HEK293T (cell line): ENCODE results near the gene ZNF653.
"Not testable (repeated sequence)": the region's sequence is repeated elsewhere in the genome, so short reads cannot be mapped to it uniquely, and the experiment has no call there.

Experiments used
- CTCF ChIA-PET: fragments of 350-600 bp; formaldehyde crosslinking; extraction: SDS; loops from one replicate; lab custom pipeline; 2021; ENCODE audit warnings: antibody characterized with exemption, inconsistent platforms; lab: Yijun Ruan, JAX
- POLR2A ChIA-PET: fragments of 350-600 bp; formaldehyde crosslinking; extraction: SDS; loops from one replicate; lab custom pipeline; 2020; ENCODE audit warnings: antibody characterized with exemption, inconsistent platforms; lab: Yijun Ruan, JAX
- DNase-seq: peaks from one replicate; pipeline ENCODE4 v3.0.0; 2012; ENCODE audit warnings: mixed read lengths; ENCODE audit errors: extremely low spot score
- ARNT ChIP-seq: fragments of 450-650 bp; IDR thresholded peaks from 2 replicates; pipeline ENCODE4 v1.6.1; 2017; ENCODE audit warnings: mild to moderate bottlenecking
- BHLHE40 ChIP-seq: fragments of 450-650 bp; IDR thresholded peaks from 2 replicates; pipeline ENCODE4 v1.6.1; 2016; ENCODE audit warnings: mild to moderate bottlenecking, moderate library complexity, borderline replicate concordance
- CTBP1 ChIP-seq: fragments of 450-650 bp; IDR thresholded peaks from 2 replicates; pipeline ENCODE4 v1.6.1; 2016; ENCODE audit warnings: borderline replicate concordance
- ELF4 ChIP-seq: fragments of 450-650 bp; IDR thresholded peaks from 2 replicates; pipeline ENCODE4 v1.6.1; 2017; ENCODE audit warnings: antibody characterized with exemption
- FOXA1 ChIP-seq: fragments of 450-650 bp; IDR thresholded peaks from 2 replicates; pipeline ENCODE4 v1.6.1; 2016; ENCODE audit warnings: mild to moderate bottlenecking
- FOXK2 ChIP-seq: fragments of 450-650 bp; IDR thresholded peaks from 2 replicates; pipeline ENCODE4 v1.6.1; 2016; ENCODE audit warnings: mild to moderate bottlenecking
- FOXM1 ChIP-seq: fragments of 450-650 bp; IDR thresholded peaks from 2 replicates; pipeline ENCODE4 v1.6.1; 2017; ENCODE audit warnings: mild to moderate bottlenecking, borderline replicate concordance
- HDGF ChIP-seq: fragments of 450-650 bp; IDR thresholded peaks from 2 replicates; pipeline ENCODE4 v1.6.1; 2017; ENCODE audit warnings: antibody characterized with exemption, borderline replicate concordance
- L3MBTL2 ChIP-seq: fragments of 450-650 bp; conservative IDR thresholded peaks from 2 replicates; pipeline ENCODE4 v1.6.1; 2016; ENCODE audit warnings: mild to moderate bottlenecking
- LEF1 ChIP-seq: fragments of 450-650 bp; IDR thresholded peaks from 2 replicates; pipeline ENCODE4 v1.6.1; 2017; ENCODE audit warnings: mild to moderate bottlenecking, borderline replicate concordance
- NFRKB ChIP-seq: fragments of 450-650 bp; IDR thresholded peaks from 2 replicates; pipeline ENCODE4 v1.6.1; 2016; ENCODE audit warnings: mild to moderate bottlenecking, moderate library complexity
- PKNOX1 ChIP-seq: fragments of 450-650 bp; IDR thresholded peaks from 2 replicates; pipeline ENCODE4 v1.6.1; 2016
- SP1 ChIP-seq: fragments of 450-650 bp; IDR thresholded peaks from 2 replicates; pipeline ENCODE4 v1.6.1; 2017
- SUZ12 ChIP-seq: fragments of 450-650 bp; IDR thresholded peaks from 2 replicates; pipeline ENCODE4 v1.6.1; 2016; ENCODE audit warnings: mild to moderate bottlenecking
- TARDBP ChIP-seq: fragments of 450-650 bp; IDR thresholded peaks from 2 replicates; pipeline ENCODE4 v1.6.1; 2016
- ZNF384 ChIP-seq: fragments of 450-650 bp; IDR thresholded peaks from 2 replicates; pipeline ENCODE4 v1.6.1; 2016

ZNF653 gene

GRCh38 chr19:11457831-11458230 is 47.8 kb downstream of the ZNF653 start:
- CTCF ChIA-PET: interaction anchor here (1.0 kb wide), 1 partner anchor 25 kb away, joined by 5 read pairs; no protein-coding TSS in a partner anchor
- POLR2A ChIA-PET: interaction anchor here (1.3 kb wide), 1 partner anchor 83 kb away, joined by 6 read pairs; the partner anchor contains the start of gene SWSAP1
- TF ChIP-seq L3MBTL2 (no peak), BHLHE40 (no peak), SUZ12 (no peak), ZNF384 (no peak), CTBP1 (no peak), ARNT (no peak), FOXK2 (no peak), TARDBP (no peak), HDGF (no peak), PKNOX1 (no peak), ELF4 (no peak), FOXA1 (no peak), SP1 (no peak), NFRKB (no peak), FOXM1 (no peak), LEF1 (no peak)
- no peak for DNase-seq

GRCh38 chr19:11457115-11457514 is 48.5 kb downstream of the ZNF653 start:
- CTCF ChIA-PET: interaction anchor here (1.0 kb wide), 1 partner anchor 25 kb away, joined by 5 read pairs; no protein-coding TSS in a partner anchor

GRCh38 chr19:11456659-11457058 is 49.0 kb downstream of the ZNF653 start:
- no peak for TF ChIP-seq ELF4
- TF ChIP-seq PKNOX1: no peak
- TF ChIP-seq CTBP1: no peak
- no peak for TF ChIP-seq NFRKB
- TF ChIP-seq ZNF384: no peak
- no peak for TF ChIP-seq FOXA1
- no peak for TF ChIP-seq SP1
- no peak for TF ChIP-seq HDGF
- TF ChIP-seq FOXM1: no peak
- TF ChIP-seq ARNT: no peak
- TF ChIP-seq SUZ12: no peak
- no peak for TF ChIP-seq BHLHE40
- no peak for TF ChIP-seq L3MBTL2
- TF ChIP-seq FOXK2: no peak
- no peak for DNase-seq
- CTCF ChIA-PET: interaction anchor here (0.6 kb wide), 1 partner anchor 74 kb away, joined by 3 read pairs; no protein-coding TSS in a partner anchor
- POLR2A ChIA-PET: interaction anchor here (1.3 kb wide), 1 partner anchor 82 kb away, joined by 6 read pairs; the partner anchor contains the start of gene SWSAP1

More at GRCh38 chr19:11457115-11457514, 48.5 kb downstream of the ZNF653 start:
- POLR2A ChIA-PET: interaction anchor here (1.3 kb wide), 1 partner anchor 82 kb away, joined by 6 read pairs; the partner anchor contains the start of gene SWSAP1
- TF ChIP-seq NFRKB: no peak
- no peak for TF ChIP-seq FOXK2
- no peak for TF ChIP-seq SP1
- no peak for TF ChIP-seq ELF4
- no peak for TF ChIP-seq BHLHE40
- TF ChIP-seq L3MBTL2: no peak
- no peak for TF ChIP-seq PKNOX1
- no peak for TF ChIP-seq SUZ12
- no peak for TF ChIP-seq LEF1
- TF ChIP-seq FOXM1: no peak
- TF ChIP-seq FOXA1: no peak
- TF ChIP-seq HDGF: no peak
- TF ChIP-seq ARNT: no peak
- TF ChIP-seq ZNF384: no peak
- no peak for DNase-seq

GRCh38 chr19:11455233-11455554 is 50.4 kb downstream of the ZNF653 start:
- DNase-seq, POLR2A ChIA-PET: not testable (repeated sequence)
- CTCF ChIA-PET: interaction anchor here (0.7 to 1.3 kb wide), 2 partner anchors 9 to 1317 kb away, joined by 5 to 10 read pairs; no protein-coding TSS in a partner anchor

- ChIA-PET POLR2A (no interaction called here), CTCF (no interaction called here)
- TF ChIP-seq BHLHE40 (no peak), SP1 (no peak), L3MBTL2 (no peak), FOXK2 (no peak), LEF1 (no peak), ELF4 (no peak), SUZ12 (no peak), CTBP1 (no peak), PKNOX1 (no peak), HDGF (no peak), FOXM1 (no peak), TARDBP (no peak), NFRKB (no peak), FOXA1 (no peak), ARNT (no peak), ZNF384 (no peak)
- DNase-seq: no peak
Observed at GRCh38 chr19:11453468-11454341, 51.9 kb downstream of the ZNF653 start.
